ENCODE measurements around the gene RPS8.
A peak's percentile ranks its signal among the peaks of the same experiment; 100 is the strongest.
"Not testable (repeated sequence)": the region's sequence is repeated elsewhere in the genome, so short reads cannot be mapped to it uniquely, and the experiment has no call there.

RPS8 gene

GRCh38 chr1:44775078-44775929 is at the start of gene RPS8:
Gene RPS8 (plus strand): TSS chr1:44775540. CDS start chr1:44775597, 57 bp downstream.
- DNase-seq: peak; percentile 93

DNA sequence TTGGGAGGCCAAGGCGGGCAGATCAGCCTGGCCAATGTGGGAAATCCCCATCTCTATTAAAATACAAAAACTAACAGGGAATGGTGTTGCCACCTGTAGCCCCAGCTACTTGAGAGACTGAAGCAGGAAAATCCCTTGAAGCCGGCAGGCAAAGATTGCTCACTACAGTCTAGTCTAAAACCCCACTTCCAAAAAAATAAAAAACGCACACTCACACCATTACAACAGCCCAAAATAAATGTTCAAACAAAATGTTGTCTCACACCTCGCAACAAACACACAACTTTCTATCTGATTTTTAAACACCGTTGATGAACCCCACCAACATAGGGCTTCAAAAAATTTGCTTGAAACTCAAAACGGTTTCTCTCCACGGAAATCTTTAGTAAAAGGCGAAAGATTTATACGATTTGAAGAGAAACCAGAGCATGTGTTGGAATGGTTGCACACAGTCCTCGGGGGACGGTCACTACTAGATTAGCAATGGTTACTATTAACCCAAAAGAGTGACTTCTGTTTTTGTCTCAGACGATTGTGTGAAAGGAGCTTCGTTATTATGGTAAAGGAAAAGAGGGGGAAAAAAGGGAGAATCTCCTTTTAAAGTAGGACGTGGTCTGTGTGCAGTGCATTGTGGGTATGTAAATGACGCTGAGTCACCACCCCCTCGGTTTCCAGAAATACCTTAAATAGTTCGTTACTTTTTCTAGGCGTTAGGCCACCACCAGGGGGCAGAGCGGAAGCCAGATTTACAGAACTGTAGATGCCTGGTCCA is 44.4 kb upstream of the RPS8 start, which contains the start of gene RNU5D-1:
RNU5D-1 (minus strand) TSS at position 430 of the 772 bp plus-strand sequence.
- DNase-seq: peak; percentile 98

- DNase-seq: no peak
Measured at GRCh38 chr1:44733365-44733764, 42.0 kb upstream of the RPS8 start.

GRCh38 chr1:44733784-44734183 is 41.6 kb upstream of the RPS8 start:
- DNase-seq: no peak

DNA sequence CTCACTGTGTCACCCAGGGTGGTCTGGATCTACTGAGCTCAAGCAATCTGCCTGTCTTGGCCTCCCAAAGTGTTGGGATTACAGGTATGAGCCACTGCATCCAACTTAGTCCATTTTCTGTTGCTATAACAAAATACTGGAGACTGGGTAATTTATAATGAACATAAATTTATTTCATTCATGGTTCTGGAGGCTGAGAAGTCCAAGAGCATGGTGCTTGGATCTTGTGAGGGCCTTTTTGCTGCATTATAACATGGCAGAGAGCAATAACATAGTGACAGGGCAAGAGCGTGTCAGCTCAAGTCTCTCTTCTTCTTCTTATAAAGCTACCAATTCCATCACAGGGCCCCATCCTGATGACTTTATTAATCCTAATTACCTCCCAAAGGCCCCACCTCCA is 39.3 kb upstream of the RPS8 start:
- no peak for DNase-seq

- not testable (repeated sequence) for DNase-seq
Measured at GRCh38 chr1:44738953-44739306, 36.4 kb upstream of the RPS8 start.

DNA sequence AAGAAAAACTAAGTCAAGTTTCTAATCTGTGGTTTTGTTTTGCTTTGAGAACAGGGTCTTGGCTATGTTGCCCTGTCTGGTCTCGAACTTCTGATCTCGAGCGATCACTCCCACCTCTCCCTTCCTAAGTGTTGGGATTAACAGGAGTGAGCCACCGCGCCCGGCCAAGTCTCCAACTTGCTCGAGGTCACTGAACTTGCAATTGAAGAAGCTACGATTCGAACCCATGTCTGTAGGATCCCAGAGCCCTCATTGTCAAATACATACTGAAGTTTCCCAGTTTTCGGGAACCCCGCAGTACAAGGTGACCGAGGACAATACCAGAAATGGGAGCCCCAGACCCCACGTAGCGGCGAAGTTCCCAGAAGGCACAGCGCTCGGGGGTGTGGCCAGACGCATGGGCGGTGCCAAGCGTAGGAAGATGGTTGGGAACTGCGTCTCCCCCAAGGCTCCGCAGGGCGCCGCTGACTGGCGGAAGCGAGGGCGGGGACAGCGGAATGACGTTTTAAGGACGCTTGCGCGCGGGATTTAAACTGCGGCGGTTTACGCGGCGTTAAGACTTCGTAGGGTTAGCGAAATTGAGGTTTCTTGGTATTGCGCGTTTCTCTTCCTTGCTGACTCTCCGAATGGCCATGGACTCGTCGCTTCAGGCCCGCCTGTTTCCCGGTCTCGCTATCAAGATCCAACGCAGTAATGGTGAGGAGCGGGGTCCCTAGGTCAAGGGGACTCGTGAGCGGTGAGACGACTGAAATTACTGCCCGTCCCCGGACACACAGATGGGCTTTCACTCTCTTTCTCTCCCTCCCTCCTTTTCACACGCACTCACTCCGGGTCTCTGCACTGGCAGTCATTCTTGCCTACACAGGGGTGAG is 35.8 kb upstream of the RPS8 start, which contains the start of gene KIF2C:
KIF2C (plus strand) TSS at position 531 of the 872 bp plus-strand sequence; CDS start at position 627, 96 bp downstream.
- DNase-seq: peak; percentile 99

- no peak for DNase-seq
Measured at GRCh38 chr1:44740179-44740617, 35.1 kb upstream of the RPS8 start.

DNA sequence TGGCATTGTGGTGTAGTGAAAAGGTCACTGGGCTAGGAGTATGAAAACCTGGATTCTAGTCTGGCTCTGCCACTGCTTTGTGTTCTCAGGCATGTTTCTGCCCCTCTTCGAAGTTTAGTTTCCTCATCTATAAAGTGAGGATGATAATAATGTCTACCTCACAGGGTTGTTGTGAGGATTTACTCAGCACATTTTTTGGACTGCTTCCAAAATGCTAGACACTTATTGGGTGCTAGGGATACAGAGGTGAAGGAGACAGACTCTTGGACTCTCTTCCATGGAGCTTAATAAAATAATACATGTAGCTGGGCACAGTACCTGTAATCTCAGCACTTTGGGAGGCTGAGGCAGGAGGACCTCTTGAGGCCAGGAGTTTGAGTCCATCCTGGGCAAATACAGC is 32.1 kb upstream of the RPS8 start:
- DNase-seq: no peak

DNA sequence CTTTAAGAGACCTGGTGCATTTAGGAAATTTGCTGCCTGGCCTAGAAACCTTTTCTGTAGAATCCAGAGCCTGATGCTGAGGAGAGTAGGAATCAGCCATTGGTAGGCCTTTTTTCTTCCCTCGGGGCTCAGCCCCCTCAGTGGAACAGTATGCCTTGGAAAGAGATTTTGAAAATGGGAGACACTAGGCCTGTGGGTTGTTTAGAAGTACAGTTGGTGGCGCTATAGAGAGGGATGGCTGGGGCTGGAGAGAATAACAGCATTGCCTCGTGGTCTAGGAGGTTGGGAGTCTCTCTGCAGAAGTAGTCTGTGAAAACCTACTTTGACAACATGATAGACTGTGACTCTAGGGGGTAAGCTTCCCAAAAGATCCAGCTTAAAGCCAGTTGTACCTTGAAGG is 27.5 kb upstream of the RPS8 start:
- DNase-seq: no peak

GRCh38 chr1:44757420-44757819 is 17.9 kb upstream of the RPS8 start:
- no peak for DNase-seq

DNA sequence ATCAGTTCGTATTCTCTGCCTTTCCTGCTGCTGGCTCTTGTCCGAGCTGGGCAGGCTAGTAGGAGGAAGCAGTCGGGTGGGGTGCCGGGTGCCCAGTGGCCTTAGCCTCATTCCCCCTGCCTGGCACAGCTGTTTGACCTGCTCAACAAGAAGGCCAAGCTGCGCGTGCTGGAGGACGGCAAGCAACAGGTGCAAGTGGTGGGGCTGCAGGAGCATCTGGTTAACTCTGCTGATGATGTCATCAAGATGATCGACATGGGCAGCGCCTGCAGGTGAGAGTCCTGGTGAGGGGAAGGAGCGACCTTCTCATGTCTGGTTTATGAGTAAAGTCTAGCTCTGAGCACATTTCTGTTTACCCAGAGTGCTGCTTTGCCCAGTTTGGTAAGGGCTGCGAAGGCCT is 16.3 kb upstream of the RPS8 start:
- no peak for DNase-seq

- DNase-seq: no peak
Measured at GRCh38 chr1:44760876-44761275, 14.5 kb upstream of the RPS8 start.

DNA sequence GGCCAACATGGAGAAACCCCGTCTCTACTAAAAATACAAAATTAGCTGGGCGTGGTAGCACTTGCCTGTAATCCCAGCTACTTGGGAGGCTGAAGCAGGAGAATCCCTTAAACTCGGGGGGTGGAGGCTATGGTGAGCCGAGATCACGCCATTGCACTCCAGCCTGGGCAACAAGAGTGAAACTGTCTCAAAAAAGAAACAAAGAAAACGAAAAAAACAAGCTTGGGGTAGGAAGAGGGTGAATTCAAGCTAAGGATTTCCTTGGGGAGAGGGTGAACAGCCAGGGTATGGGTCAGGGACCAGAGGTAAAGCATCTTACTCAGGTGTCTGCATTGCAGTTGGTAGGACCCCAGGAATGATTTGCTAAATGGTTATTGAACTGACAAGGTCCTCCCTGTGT is 8.9 kb upstream of the RPS8 start:
- not testable (repeated sequence) for DNase-seq

- no peak for DNase-seq
Measured at GRCh38 chr1:44775930-44776729, 790 bp downstream of the RPS8 start.

- DNase-seq: no peak
Measured at GRCh38 chr1:44776730-44777068, 1.4 kb downstream of the RPS8 start.

GRCh38 chr1:44777547-44777946 is 2.2 kb downstream of the RPS8 start:
- DNase-seq: no peak

GRCh38 chr1:44777969-44778635 is 2.8 kb downstream of the RPS8 start:
- no peak for DNase-seq

- DNase-seq: no peak
Measured at GRCh38 chr1:44778705-44779576, 3.6 kb downstream of the RPS8 start.

GRCh38 chr1:44780583-44781121 is 5.3 kb downstream of the RPS8 start:
- DNase-seq: no peak
